AG04449 (cell line): ENCODE measurements around the gene NEU2.

Experiments
- CTCF ChIA-PET: fragments of 350-600 bp; formaldehyde crosslinking; extraction: SDS; loops from one replicate; lab custom pipeline; 2021; ENCODE audit warnings: antibody characterized with exemption; lab: Yijun Ruan, JAX
- POLR2A ChIA-PET: fragments of 400-600, 350-600 bp; formaldehyde crosslinking; extraction: SDS; loops from one replicate; lab custom pipeline; 2020; ENCODE audit warnings: antibody characterized with exemption, inconsistent platforms; lab: Yijun Ruan, JAX
- DNase-seq: peaks from one replicate; pipeline ENCODE4 v3.0.0-alpha.2; 2010; ENCODE audit warnings: low read depth, low spot score
- H3K4me3 ChIP-seq: 2 replicates; pipeline ENCODE4 v1.5.1; 2011; ENCODE audit warnings: low read depth, mild to moderate bottlenecking, control low read depth, low read length
- CTCF ChIP-seq: IDR thresholded peaks from one replicate; pipeline ENCODE4 v1.5.1; 2011; ENCODE audit warnings: mild to moderate bottlenecking, moderate library complexity, low read length, control low read depth, inconsistent platforms; ENCODE audit not compliant: insufficient read depth; ENCODE audit errors: missing control alignments

Gene NEU2

GRCh38 chr2:233020454-233020853 is 12.0 kb upstream of the NEU2 start:
- ChIA-PET CTCF (interaction anchor here (0.8 kb wide), 1 partner anchor 34 kb away, joined by 4 read pairs; no protein-coding TSS in a partner anchor), POLR2A (no interaction called here)
- H3K4me3 ChIP-seq = no peak overlapping the region
- no peak for TF ChIP-seq CTCF
- DNase-seq = no peak

- no peak for DNase-seq
- H3K4me3 ChIP-seq = no peak overlapping the region
- POLR2A ChIA-PET = no interaction called here
- CTCF ChIA-PET = no interaction called here
- no peak for TF ChIP-seq CTCF
These were observed 10.7 kb upstream of the NEU2 start for GRCh38 chr2:233021771-233022170.

GRCh38 chr2:233022561-233022960 is 9.9 kb upstream of the NEU2 start:
- ChIA-PET POLR2A (no interaction called here), CTCF (no interaction called here)
- no peak for TF ChIP-seq CTCF
- no peak overlapping the region for H3K4me3 ChIP-seq
- no peak for DNase-seq

GRCh38 chr2:233023007-233023760 is 9.3 kb upstream of the NEU2 start:
- H3K4me3 ChIP-seq = no peak overlapping the region
- ChIA-PET POLR2A (no interaction called here), CTCF (interaction anchor here (1.2 kb wide), 1 partner anchor 15 kb away, joined by 3 read pairs; no protein-coding TSS in a partner anchor)
- no peak for TF ChIP-seq CTCF
- DNase-seq = no peak

GRCh38 chr2:233023761-233024410 is 8.6 kb upstream of the NEU2 start:
- POLR2A ChIA-PET = no interaction called here
- no peak for DNase-seq
- no peak for TF ChIP-seq CTCF
- CTCF ChIA-PET = interaction anchor here (1.2 kb wide), 1 partner anchor 16 kb away, joined by 3 read pairs; no protein-coding TSS in a partner anchor
- no peak overlapping the region for H3K4me3 ChIP-seq

GRCh38 chr2:233025706-233026105 is 6.8 kb upstream of the NEU2 start:
- POLR2A ChIA-PET = no interaction called here
- DNase-seq = no peak
- no peak for TF ChIP-seq CTCF
- CTCF ChIA-PET = no interaction called here
- H3K4me3 ChIP-seq = no peak overlapping the region
